ENCODE measurements around the gene UHMK1.
"Not testable (repeated sequence)": the region's sequence is repeated elsewhere in the genome, so short reads cannot be mapped to it uniquely, and the experiment has no call there.

Gene UHMK1

GRCh38 chr1:162497723-162498495 is at the start of gene UHMK1:
TSS of gene UHMK1 (plus strand) at chr1:162497818. CDS start at chr1:162498001, 183 bp downstream.
- peak; percentile 97 for DNase-seq (ENCODE audit: low spot score)

- DNase-seq (ENCODE audit: low spot score), result not testable (repeated sequence)
These were observed 43.3 kb upstream of the UHMK1 start for GRCh38 chr1:162454361-162454760.

- no peak for DNase-seq (ENCODE audit: low spot score)
These were observed 41.3 kb upstream of the UHMK1 start for GRCh38 chr1:162456323-162456722.

- DNase-seq (ENCODE audit: low spot score), result no peak
These were observed 39.4 kb upstream of the UHMK1 start for GRCh38 chr1:162458236-162458635.

GRCh38 chr1:162462425-162462824 is 35.2 kb upstream of the UHMK1 start:
- not testable (repeated sequence) for DNase-seq (ENCODE audit: low spot score)

GRCh38 chr1:162463021-162463420 is 34.6 kb upstream of the UHMK1 start:
- no peak for DNase-seq (ENCODE audit: low spot score)

- DNase-seq (ENCODE audit: low spot score), result no peak
These were observed 30.8 kb upstream of the UHMK1 start for GRCh38 chr1:162466797-162467196.

GRCh38 chr1:162470216-162470615 is 27.4 kb upstream of the UHMK1 start:
- no peak for DNase-seq (ENCODE audit: low spot score)

GRCh38 chr1:162471290-162471853 is 26.2 kb upstream of the UHMK1 start:
- DNase-seq (ENCODE audit: low spot score), result no peak

GRCh38 chr1:162475089-162475488 is 22.5 kb upstream of the UHMK1 start:
- no peak for DNase-seq (ENCODE audit: low spot score)

GRCh38 chr1:162475539-162476185 is 22.0 kb upstream of the UHMK1 start:
- no peak for DNase-seq (ENCODE audit: low spot score)

GRCh38 chr1:162476620-162477019 is 21.0 kb upstream of the UHMK1 start:
- no peak for DNase-seq (ENCODE audit: low spot score)

GRCh38 chr1:162485236-162485635 is 12.4 kb upstream of the UHMK1 start:
- DNase-seq (ENCODE audit: low spot score), result peak; percentile 46

- DNase-seq (ENCODE audit: low spot score), result no peak
These were observed 10.4 kb upstream of the UHMK1 start for GRCh38 chr1:162487241-162487640.

GRCh38 chr1:162488219-162488618 is 9.4 kb upstream of the UHMK1 start:
- DNase-seq (ENCODE audit: low spot score), result no peak

GRCh38 chr1:162495531-162496233 is 1.9 kb upstream of the UHMK1 start:
- DNase-seq (ENCODE audit: low spot score), result not testable (repeated sequence)

- no peak for DNase-seq (ENCODE audit: low spot score)
These were observed 405 bp upstream of the UHMK1 start for GRCh38 chr1:162497104-162497722.

GRCh38 chr1:162498496-162498810 is 835 bp downstream of the UHMK1 start:
- no peak for DNase-seq (ENCODE audit: low spot score)

GRCh38 chr1:162500805-162501204 is 3.2 kb downstream of the UHMK1 start:
- no peak for DNase-seq (ENCODE audit: low spot score)

GRCh38 chr1:162502077-162502476 is 4.5 kb downstream of the UHMK1 start:
- DNase-seq (ENCODE audit: low spot score), result no peak

- peak; percentile 11 for DNase-seq (ENCODE audit: low spot score)
These were observed 5.3 kb downstream of the UHMK1 start for GRCh38 chr1:162502928-162503327.

GRCh38 chr1:162527314-162527713 is 29.7 kb downstream of the UHMK1 start:
- DNase-seq (ENCODE audit: low spot score), result no peak

All from AG20443 (cell line).